GM23338 (cell line): ENCODE measurements around the gene KCND2. TPM values are rescaled to one million over a fixed set of nuclear protein-coding genes. Genes with fewer than 3 reads are reported as not detected.

Source experiments
- ATAC-seq: fragments of 200-7000 bp; cut with Tn5 transposase; 3 replicates; pipeline ENCODE4 v1.9.1; 2020
- DNase-seq: peaks from one replicate; pipeline ENCODE4 v3.0.0-alpha.2; 2015; ENCODE audit warnings: low spot score
- H2AFZ ChIP-seq: fragments of 200-600 bp; sonication (generic); 2 replicates; pipeline ENCODE4 v1.8.0; 2016; ENCODE audit warnings: antibody characterized with exemption, mild to moderate bottlenecking, moderate library complexity
- H3F3A ChIP-seq: fragments of 200-600 bp; sonication (generic); replicated peaks from 2 replicates; pipeline ENCODE4 v1.8.0; 2017; ENCODE audit warnings: antibody characterized with exemption, mixed run types, low read depth
- H3K27ac ChIP-seq: fragments of 200-600 bp; sonication (generic); 2 replicates; pipeline ENCODE4 v1.6.1; 2016; ENCODE audit warnings: low read depth
- H3K27me3 ChIP-seq: fragments of 200-600 bp; sonication (generic); 2 replicates; pipeline ENCODE4 v1.8.0; 2016; ENCODE audit warnings: mild to moderate bottlenecking, mixed run types, moderate library complexity; ENCODE audit not compliant: insufficient read depth
- H3K36me3 ChIP-seq: fragments of 200-600 bp; sonication (generic); 2 replicates; pipeline ENCODE4 v1.8.0; 2016; ENCODE audit warnings: mild to moderate bottlenecking; ENCODE audit not compliant: insufficient read depth
- H3K4me1 ChIP-seq: fragments of 200-600 bp; sonication (generic); 2 replicates; pipeline ENCODE4 v1.8.0; 2016; ENCODE audit warnings: mild to moderate bottlenecking, moderate library complexity; ENCODE audit not compliant: insufficient read depth
- H3K4me2 ChIP-seq: fragments of 200-600 bp; sonication (generic); 2 replicates; pipeline ENCODE4 v1.7.1; 2017; ENCODE audit warnings: mixed run types
- H3K4me3 ChIP-seq: fragments of 200-600 bp; sonication (generic); 2 replicates; pipeline ENCODE4 v1.6.1; 2016; ENCODE audit warnings: mixed run types
- H3K79me2 ChIP-seq: fragments of 200-600 bp; sonication (generic); replicated peaks from 2 replicates; pipeline ENCODE4 v1.8.0; 2017; ENCODE audit warnings: mild to moderate bottlenecking; ENCODE audit not compliant: insufficient read depth
- H3K9me2 ChIP-seq: fragments of 200-600 bp; sonication (generic); 2 replicates; pipeline ENCODE4 v1.8.0; 2017; ENCODE audit not compliant: insufficient read depth
- H4K20me1 ChIP-seq: fragments of 200-600 bp; sonication (generic); replicated peaks from 2 replicates; pipeline ENCODE4 v1.8.0; 2017; ENCODE audit warnings: mild to moderate bottlenecking; ENCODE audit not compliant: insufficient read depth
- H3K27ac Mint-ChIP-seq: 2 replicates; pipeline ENCODE4 v1.8.0; 2020; ENCODE audit warnings: inconsistent platforms, mild to moderate bottlenecking, moderate library complexity, mixed read lengths
- H3K27me3 Mint-ChIP-seq: 3 replicates; pipeline ENCODE4 v1.8.0; 2022; ENCODE audit warnings: low read depth, mild to moderate bottlenecking, moderate library complexity, mixed read lengths, inconsistent platforms; ENCODE audit not compliant: insufficient read depth, poor library complexity
- H3K36me3 Mint-ChIP-seq: 3 replicates; pipeline ENCODE4 v1.8.0; 2021; ENCODE audit warnings: low read depth, mild to moderate bottlenecking, inconsistent platforms, moderate library complexity, mixed read lengths
- H3K4me1 Mint-ChIP-seq: 3 replicates; pipeline ENCODE4 v1.8.0; 2020; ENCODE audit warnings: mild to moderate bottlenecking, inconsistent platforms, mixed read lengths
- H3K4me3 Mint-ChIP-seq: 3 replicates; pipeline ENCODE4 v1.8.0; 2021; ENCODE audit warnings: moderate library complexity, mild to moderate bottlenecking, inconsistent platforms, mixed read lengths
- H3K9me3 Mint-ChIP-seq: 3 replicates; pipeline ENCODE4 v1.8.0; 2020; ENCODE audit warnings: moderate library complexity, mild to moderate bottlenecking, inconsistent platforms, mixed read lengths
- CREB1 ChIP-seq: fragments of 250-450 bp; sonication (Bioruptor Pico); IDR thresholded peaks from 2 replicates; pipeline ENCODE4 v1.5.0; 2020; ENCODE audit warnings: low read depth, mild to moderate bottlenecking, moderate library complexity
- ETS1 ChIP-seq: IDR thresholded peaks from 2 replicates; pipeline ENCODE4 v1.6.1; 2016; ENCODE audit warnings: antibody characterized with exemption
- EZH2 ChIP-seq: fragments of 200-600 bp; sonication (generic); IDR thresholded peaks from one replicate; pipeline ENCODE4 v1.8.0; 2017; ENCODE audit warnings: antibody characterized with exemption, mild to moderate bottlenecking, low read depth; ENCODE audit not compliant: unreplicated experiment
- EZH2phosphoT487 ChIP-seq: fragments of 200-600 bp; sonication (generic); IDR thresholded peaks from one replicate; pipeline ENCODE4 v1.8.1; 2018; ENCODE audit warnings: antibody characterized with exemption; ENCODE audit not compliant: unreplicated experiment
- JUNB ChIP-seq: IDR thresholded peaks from one replicate; pipeline ENCODE4 v1.6.1; 2016; ENCODE audit warnings: antibody characterized with exemption; ENCODE audit not compliant: unreplicated experiment
- ZNF114 ChIP-seq: fragments of 250-450 bp; sonication (Bioruptor Pico); IDR thresholded peaks from 2 replicates; pipeline ENCODE4 v1.5.0; 2020; ENCODE audit warnings: mild to moderate bottlenecking, moderate library complexity
- ZNF462 ChIP-seq: fragments of 250-450 bp; sonication (Bioruptor Pico); IDR thresholded peaks from 2 replicates; pipeline ENCODE4 v1.5.0; 2020; ENCODE audit warnings: mild to moderate bottlenecking, moderate library complexity
- polyA plus RNA-seq: library from polyadenylated mRNA; unstranded; fragments of >200 nt; fragmentation: Nextera tagmentation; extraction: Ambion mirVana; gene quantifications from 2 replicates; pipeline ENCODE4 v1.2.1, GENCODE V29; 2016
- total RNA-seq: library from RNA; depleted of rRNA; stranded (reverse); fragments of >200 nt; shearing (Covaris generic); gene quantifications from 2 replicates; pipeline ENCODE4 v1.2.3, GENCODE V29; 2014

KCND2 gene
- total and polyA plus RNA-seq, 2 experiments from 2014 or later, result 7.1 to 15.6 TPM

GRCh38 chr7:120302190-120302589 is 29.2 kb downstream of the KCND2 start (continued):
- no peak for TF ChIP-seq ZNF114 (CRISPR knock-in tag)
- no peak for TF ChIP-seq CREB1 (CRISPR knock-in tag)
- no peak for TF ChIP-seq EZH2phosphoT487
- TF ChIP-seq ZNF462 (CRISPR knock-in tag), result no peak

- Histone ChIP-seq H3K79me2 (no peaks in the 10 kb centered on the region), H3K4me3 (no peak overlapping the region), H3K36me3 (no peaks in the 10 kb centered on the region), H3K9me2 (no peaks in the 10 kb centered on the region), H3K4me2 (no peak overlapping the region), H2AFZ (no peak overlapping the region), H3K4me1 (peaks cover 22% of the 10 kb centered on the region), H4K20me1 (no peaks in the 10 kb centered on the region), H3F3A (no peaks in the 10 kb centered on the region), H3K27ac (no peak overlapping the region), H3K27me3 (no peaks in the 10 kb centered on the region)
- H3K4me3 Mint-ChIP-seq, result no peak overlapping the region
- no peaks in the 10 kb centered on the region for H3K36me3 Mint-ChIP-seq
- no peak for ATAC-seq
- DNase-seq, result no peak
- H3K9me3 Mint-ChIP-seq, result no peaks in the 10 kb centered on the region
- peaks cover 2% of the 10 kb centered on the region for H3K27me3 Mint-ChIP-seq
- H3K27ac Mint-ChIP-seq, result no peak overlapping the region
- peaks cover 24% of the 10 kb centered on the region for H3K4me1 Mint-ChIP-seq
- no peak for TF ChIP-seq ETS1
- TF ChIP-seq ZNF462 (CRISPR knock-in tag), result no peak
- TF ChIP-seq JUNB, result no peak
- no peak for TF ChIP-seq EZH2
Measured at GRCh38 chr7:120303105-120303504, 30.1 kb downstream of the KCND2 start.
